Measurements from ENCODE around the gene RNF2. TPM values are rescaled to one million over a fixed set of nuclear protein-coding genes. Genes with fewer than 3 reads are reported as not detected.

The RNF2 gene
- total and polyA plus RNA-seq, 7 donors: 6.0 to 17.1 (median 11.1) TPM

DNA sequence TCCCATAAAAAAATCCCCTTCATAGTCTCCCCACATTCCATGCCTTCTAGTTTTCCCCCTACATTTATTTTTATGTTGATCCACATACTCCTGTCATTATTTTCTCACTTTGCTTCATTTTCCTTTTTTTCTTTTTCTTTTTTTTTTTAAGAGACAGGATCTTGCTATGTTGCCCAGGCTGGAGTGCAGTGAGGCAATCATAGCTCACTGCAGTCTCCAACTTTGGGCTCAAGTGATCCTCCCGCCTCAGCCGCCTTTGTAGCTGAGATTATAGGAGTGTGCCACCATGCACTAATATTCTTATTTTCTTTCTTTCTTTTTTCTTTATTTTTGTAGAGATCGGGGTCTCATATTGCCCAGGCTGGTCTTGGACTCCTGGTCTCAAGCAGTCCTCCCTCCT, 7.8 kb downstream of the RNF2 start:
- intact Hi-C loops (cut with DNase I): no loop called here
- Histone ChIP-seq H3K27ac (no peak overlapping the region), H3K4me3 (no peak overlapping the region), H3K9me3 (no peaks in the 10 kb centered on the region), H3K27me3 (no peaks in the 10 kb centered on the region), H3K4me1 (peaks cover 0 to 10% (median 4%) of the 10 kb centered on the region in 4 donors), H3K36me3 (no peaks in the 10 kb centered on the region)
- DNase-seq: no peak
- TF ChIP-seq EP300 (IDR thresholded peaks at IDR 0.05): no peak
- TF ChIP-seq POLR2AphosphoS5 (IDR thresholded peaks at IDR 0.05): no peak
- no peak for TF ChIP-seq POLR2A (IDR thresholded peaks at IDR 0.05)
- TF ChIP-seq, protein P1, sequence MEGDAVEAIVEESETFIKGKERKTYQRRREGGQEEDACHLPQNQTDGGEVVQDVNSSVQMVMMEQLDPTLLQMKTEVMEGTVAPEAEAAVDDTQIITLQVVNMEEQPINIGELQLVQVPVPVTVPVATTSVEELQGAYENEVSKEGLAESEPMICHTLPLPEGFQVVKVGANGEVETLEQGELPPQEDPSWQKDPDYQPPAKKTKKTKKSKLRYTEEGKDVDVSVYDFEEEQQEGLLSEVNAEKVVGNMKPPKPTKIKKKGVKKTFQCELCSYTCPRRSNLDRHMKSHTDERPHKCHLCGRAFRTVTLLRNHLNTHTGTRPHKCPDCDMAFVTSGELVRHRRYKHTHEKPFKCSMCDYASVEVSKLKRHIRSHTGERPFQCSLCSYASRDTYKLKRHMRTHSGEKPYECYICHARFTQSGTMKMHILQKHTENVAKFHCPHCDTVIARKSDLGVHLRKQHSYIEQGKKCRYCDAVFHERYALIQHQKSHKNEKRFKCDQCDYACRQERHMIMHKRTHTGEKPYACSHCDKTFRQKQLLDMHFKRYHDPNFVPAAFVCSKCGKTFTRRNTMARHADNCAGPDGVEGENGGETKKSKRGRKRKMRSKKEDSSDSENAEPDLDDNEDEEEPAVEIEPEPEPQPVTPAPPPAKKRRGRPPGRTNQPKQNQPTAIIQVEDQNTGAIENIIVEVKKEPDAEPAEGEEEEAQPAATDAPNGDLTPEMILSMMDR (IDR thresholded peaks at IDR 0.05): no peak
- WGBS, 2 donors: 97 to 99% methylated on average over 3 of the region's 3 CpGs

DNA sequence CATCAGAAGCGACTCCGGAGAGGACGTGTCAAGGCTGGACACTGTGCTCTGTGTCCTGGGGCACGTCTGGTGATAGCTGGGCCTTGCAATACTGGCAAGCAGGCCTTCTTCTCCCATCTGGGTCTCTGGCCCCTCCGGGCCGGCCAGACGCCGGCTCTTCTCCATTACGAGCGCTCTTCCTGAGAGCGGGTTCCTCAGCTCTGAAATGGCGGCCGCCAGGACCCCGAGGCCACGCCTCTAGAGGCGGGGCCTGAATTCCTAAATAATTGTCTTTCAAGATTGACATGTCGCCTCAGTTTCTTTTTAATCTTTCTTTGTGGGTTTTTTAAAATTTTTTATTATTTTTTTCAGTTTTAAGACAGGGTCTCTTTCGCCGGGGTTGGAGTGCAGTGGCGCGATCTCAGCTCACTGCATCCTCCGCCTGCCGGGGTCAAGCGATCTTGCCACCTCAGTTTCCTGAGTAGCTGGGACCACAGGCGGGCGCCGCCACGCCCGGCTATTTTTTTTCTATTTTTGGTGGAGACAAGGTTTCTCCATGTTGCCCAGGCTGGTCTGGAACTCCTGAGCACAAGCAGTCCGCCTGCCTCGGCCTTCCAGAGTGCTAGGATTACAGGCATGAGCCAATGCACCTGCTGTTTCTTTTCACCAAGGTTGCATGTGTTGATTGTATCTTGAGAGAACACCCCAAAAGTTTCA, 9.2 kb downstream of the RNF2 start:
- no peak overlapping the region for H3K27ac ChIP-seq
- intact Hi-C loops (cut with DNase I): no loop called here
- peaks cover 0 to 23% (median 12%) of the 10 kb centered on the region in 4 donors for H3K4me1 ChIP-seq
- no peaks in the 10 kb centered on the region for H3K36me3 ChIP-seq
- DNase-seq: no peak
- no peaks in the 10 kb centered on the region for H3K27me3 ChIP-seq
- WGBS, 2 donors: 96 to 97% methylated on average over 31 of the region's 31 CpGs
- H3K9me3 ChIP-seq: no peaks in the 10 kb centered on the region
- no peak overlapping the region for H3K4me3 ChIP-seq
- TF ChIP-seq, protein P1 (IDR thresholded peaks at IDR 0.05): no peak
- TF ChIP-seq POLR2A (IDR thresholded peaks at IDR 0.05): no peak
- no peak for TF ChIP-seq EP300 (IDR thresholded peaks at IDR 0.05)
- TF ChIP-seq POLR2AphosphoS5 (IDR thresholded peaks at IDR 0.05): no peak

DNA sequence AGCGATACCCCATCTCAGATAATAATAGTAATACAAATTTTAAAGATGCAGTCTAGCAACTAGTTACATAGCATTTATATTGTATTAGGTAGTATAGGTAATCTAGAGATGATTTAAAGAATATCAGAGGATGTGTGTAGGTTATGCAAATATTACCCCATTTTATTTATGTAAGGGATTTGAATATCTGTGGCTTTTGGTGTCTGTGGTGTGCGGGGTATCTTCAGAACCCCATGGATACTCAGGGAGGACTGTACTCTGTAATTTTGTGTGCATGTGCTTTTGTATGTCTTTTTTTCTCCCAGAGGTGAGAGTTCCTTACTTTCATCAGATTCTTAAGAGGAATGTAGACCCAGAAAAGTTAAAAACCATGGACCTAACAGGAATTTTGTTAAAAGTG, 12.8 kb downstream of the RNF2 start:
- intact Hi-C loops (cut with DNase I): no loop called here
- Histone ChIP-seq H3K4me1 (peaks cover 0 to 38% (median 21%) of the 10 kb centered on the region in 4 donors), H3K27ac (no peak overlapping the region), H3K4me3 (no peak overlapping the region), H3K36me3 (no peaks in the 10 kb centered on the region), H3K9me3 (no peaks in the 10 kb centered on the region), H3K27me3 (no peaks in the 10 kb centered on the region)
- TF ChIP-seq EP300 (IDR thresholded peaks at IDR 0.05): no peak
- no peak for TF ChIP-seq POLR2AphosphoS5 (IDR thresholded peaks at IDR 0.05)
- no peak for TF ChIP-seq POLR2A (IDR thresholded peaks at IDR 0.05)
- TF ChIP-seq, protein P1 (IDR thresholded peaks at IDR 0.05): no peak
- 82 to 95% methylated on average over 2 of the region's 2 CpGs for whole genome bisulfite sequencing, 2 donors
- no peak for DNase-seq

- 58 to 78% methylated on average over 2 of the region's 2 CpGs for WGBS, 2 donors
- DNase-seq: no peak
- Histone ChIP-seq H3K36me3 (no peaks in the 10 kb centered on the region), H3K27ac (no peak overlapping the region), H3K4me1 (peaks cover 0 to 40% (median 23%) of the 10 kb centered on the region in 4 donors), H3K4me3 (no peak overlapping the region), H3K27me3 (no peaks in the 10 kb centered on the region), H3K9me3 (no peaks in the 10 kb centered on the region)
- intact Hi-C loops (cut with DNase I): no loop called here
- TF ChIP-seq EP300 (IDR thresholded peaks at IDR 0.05): no peak
- TF ChIP-seq POLR2A (IDR thresholded peaks at IDR 0.05): no peak
- no peak for TF ChIP-seq POLR2AphosphoS5 (IDR thresholded peaks at IDR 0.05)
- TF ChIP-seq, protein P1 (IDR thresholded peaks at IDR 0.05): no peak
Measured at GRCh38 chr1:185058876-185059275, 13.5 kb downstream of the RNF2 start.

Data from sigmoid colon (tissue), 7 donors.